ENCODE results near the gene SMAD6. TPM values are rescaled to one million over a fixed set of nuclear protein-coding genes. Genes with fewer than 3 reads are reported as not detected.

SMAD6 gene
- total and polyA plus RNA-seq, 2 donors (not counting 1 experiment from before 2014, with no cell fraction given): 1.2 to 8.9 TPM

DNA sequence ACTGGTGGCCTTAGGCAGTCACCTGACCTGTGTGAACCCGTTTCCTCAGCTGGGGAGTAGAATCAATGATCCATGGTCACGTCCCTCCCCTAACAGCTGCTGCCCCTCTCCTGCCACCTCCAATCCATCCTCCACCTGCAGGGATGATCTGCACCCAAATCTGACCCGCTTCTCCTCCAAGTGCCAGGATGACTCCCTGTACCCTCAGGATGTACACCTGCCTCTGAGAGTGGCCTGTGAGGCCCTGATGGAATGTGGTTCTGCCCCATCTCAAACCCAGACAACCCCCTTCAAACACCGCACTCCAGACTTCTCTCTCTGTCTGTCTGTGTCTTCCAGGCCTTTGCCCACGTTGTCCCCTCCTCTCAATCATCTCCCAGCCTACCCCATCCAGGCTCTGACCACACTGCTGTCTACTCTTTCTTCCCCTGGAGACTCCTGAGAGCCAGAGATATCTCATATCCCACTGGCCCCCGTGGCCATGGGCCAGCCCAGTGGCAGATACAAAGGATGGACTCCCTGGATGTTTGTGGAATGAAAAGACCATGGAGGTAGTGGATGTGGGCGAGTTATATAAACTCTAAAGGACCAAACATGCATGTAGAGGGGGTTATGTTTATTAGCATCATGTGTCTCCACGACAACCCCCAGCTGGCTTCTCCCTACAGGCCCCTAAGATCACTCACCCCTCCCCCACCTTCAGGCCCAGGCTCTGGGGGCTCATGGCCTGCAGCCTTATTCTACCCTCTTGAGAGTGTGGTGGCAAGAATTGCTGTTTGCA, 84.9 kb downstream of the SMAD6 start:
- Histone ChIP-seq H3K79me2 (ENCODE audit: control insufficient read depth, insufficient read depth, low read length) (no peaks in the 10 kb centered on the region), H2AFZ (ENCODE audit: low read length) (no peak overlapping the region), H3K36me3 (ENCODE audit: control insufficient read depth, insufficient read depth, low read length) (no peaks in the 10 kb centered on the region), H4K20me1 (ENCODE audit: control insufficient read depth, extremely low read depth, insufficient read depth, low read length) (no peaks in the 10 kb centered on the region), H3K27ac (ENCODE audit: insufficient read depth, low read length) (no peak overlapping the region), H3K9ac (ENCODE audit: insufficient read depth, low read length) (no peak overlapping the region), H3K4me1 (ENCODE audit: control insufficient read depth, extremely low read depth, insufficient read depth, low read length) (peaks cover 16% of the 10 kb centered on the region), H3K4me3 (replicated peaks in 1 of 4; ENCODE audit: control extremely low read depth in 1 of 4, insufficient read depth in 1 of 4, low read depth in 3 of 4, low read length in 4 of 4) (no peak overlapping the region), H3K27me3 (ENCODE audit: control insufficient read depth, insufficient read depth, low read length) (no peaks in the 10 kb centered on the region), H3K4me2 (ENCODE audit: extremely low read depth, insufficient read depth, low read length) (no peak overlapping the region), H3K9me3 (ENCODE audit: control insufficient read depth, insufficient read depth, low read depth, low read length) (no peaks in the 10 kb centered on the region)
- no peak for DNase-seq (ENCODE audit: low read depth in 2 of 2)
- TF ChIP-seq, protein P1, sequence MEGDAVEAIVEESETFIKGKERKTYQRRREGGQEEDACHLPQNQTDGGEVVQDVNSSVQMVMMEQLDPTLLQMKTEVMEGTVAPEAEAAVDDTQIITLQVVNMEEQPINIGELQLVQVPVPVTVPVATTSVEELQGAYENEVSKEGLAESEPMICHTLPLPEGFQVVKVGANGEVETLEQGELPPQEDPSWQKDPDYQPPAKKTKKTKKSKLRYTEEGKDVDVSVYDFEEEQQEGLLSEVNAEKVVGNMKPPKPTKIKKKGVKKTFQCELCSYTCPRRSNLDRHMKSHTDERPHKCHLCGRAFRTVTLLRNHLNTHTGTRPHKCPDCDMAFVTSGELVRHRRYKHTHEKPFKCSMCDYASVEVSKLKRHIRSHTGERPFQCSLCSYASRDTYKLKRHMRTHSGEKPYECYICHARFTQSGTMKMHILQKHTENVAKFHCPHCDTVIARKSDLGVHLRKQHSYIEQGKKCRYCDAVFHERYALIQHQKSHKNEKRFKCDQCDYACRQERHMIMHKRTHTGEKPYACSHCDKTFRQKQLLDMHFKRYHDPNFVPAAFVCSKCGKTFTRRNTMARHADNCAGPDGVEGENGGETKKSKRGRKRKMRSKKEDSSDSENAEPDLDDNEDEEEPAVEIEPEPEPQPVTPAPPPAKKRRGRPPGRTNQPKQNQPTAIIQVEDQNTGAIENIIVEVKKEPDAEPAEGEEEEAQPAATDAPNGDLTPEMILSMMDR (conservative IDR thresholded peaks at IDR 0.05 in 1 of 2, IDR thresholded peaks at IDR 0.05 in 1 of 2; ENCODE audit: low read depth in 1 of 2, low read length in 2 of 2): no peak
- no peak for TF ChIP-seq EZH2 (IDR thresholded peaks at IDR 0.05; ENCODE audit: low read length, missing control alignments)

DNA sequence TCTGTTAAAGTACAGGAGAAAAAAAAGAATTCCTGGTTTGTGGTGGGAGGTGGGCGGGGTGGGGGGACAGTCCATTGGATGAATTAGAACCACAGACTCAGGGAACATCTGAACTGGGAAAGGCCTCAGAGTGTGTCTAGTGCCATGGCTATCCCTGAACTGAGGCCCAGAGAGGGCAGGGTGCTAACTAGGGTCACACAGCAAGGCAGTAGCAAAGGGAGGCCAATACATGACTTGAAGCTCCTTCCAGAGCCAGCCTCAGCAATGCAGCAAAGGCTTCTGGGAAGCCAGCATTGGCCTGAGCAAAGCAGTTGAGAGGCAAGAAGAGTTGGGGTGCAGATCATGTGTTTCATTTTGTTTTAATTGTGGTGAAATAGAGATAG, 85.4 kb downstream of the SMAD6 start:
- no peak for DNase-seq (ENCODE audit: low read depth in 2 of 2)
- Histone ChIP-seq H3K9me3 (ENCODE audit: control insufficient read depth, insufficient read depth, low read depth, low read length) (no peaks in the 10 kb centered on the region), H3K4me1 (ENCODE audit: control insufficient read depth, extremely low read depth, insufficient read depth, low read length) (peaks cover 16% of the 10 kb centered on the region), H3K36me3 (ENCODE audit: control insufficient read depth, insufficient read depth, low read length) (no peaks in the 10 kb centered on the region), H3K4me3 (replicated peaks in 1 of 4; ENCODE audit: control extremely low read depth in 1 of 4, insufficient read depth in 1 of 4, low read depth in 3 of 4, low read length in 4 of 4) (no peak overlapping the region), H3K27me3 (ENCODE audit: control insufficient read depth, insufficient read depth, low read length) (no peaks in the 10 kb centered on the region), H3K9ac (ENCODE audit: insufficient read depth, low read length) (no peak overlapping the region), H2AFZ (ENCODE audit: low read length) (no peak overlapping the region), H3K79me2 (ENCODE audit: control insufficient read depth, insufficient read depth, low read length) (no peaks in the 10 kb centered on the region), H3K27ac (ENCODE audit: insufficient read depth, low read length) (no peak overlapping the region), H4K20me1 (ENCODE audit: control insufficient read depth, extremely low read depth, insufficient read depth, low read length) (no peaks in the 10 kb centered on the region), H3K4me2 (ENCODE audit: extremely low read depth, insufficient read depth, low read length) (no peak overlapping the region)
- TF ChIP-seq, protein P1 (conservative IDR thresholded peaks at IDR 0.05 in 1 of 2, IDR thresholded peaks at IDR 0.05 in 1 of 2; ENCODE audit: low read depth in 1 of 2, low read length in 2 of 2): no peak
- TF ChIP-seq EZH2 (IDR thresholded peaks at IDR 0.05; ENCODE audit: low read length, missing control alignments): no peak

DNA sequence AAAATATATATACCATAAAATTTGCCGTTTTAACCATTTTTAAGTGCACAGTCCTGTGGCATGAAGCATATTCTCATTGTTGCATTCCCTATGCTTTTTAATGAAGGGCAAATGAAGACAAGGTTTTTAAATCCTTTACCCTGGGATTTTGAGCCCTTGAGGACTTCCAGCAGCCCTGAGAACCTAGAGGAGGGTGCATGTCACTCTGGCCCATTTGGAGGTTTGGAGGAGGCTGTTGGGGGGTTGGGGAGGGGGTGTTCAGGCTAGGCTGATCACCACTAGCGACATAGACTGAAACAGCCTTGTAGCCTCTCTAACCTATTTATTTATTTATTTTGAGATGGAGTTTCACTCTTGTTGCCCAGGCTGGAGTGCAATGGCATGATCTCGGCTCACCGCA, 86.0 kb downstream of the SMAD6 start:
- no peak overlapping the region for H2AFZ ChIP-seq (ENCODE audit: low read length)
- no peak overlapping the region for H3K4me2 ChIP-seq (ENCODE audit: extremely low read depth, insufficient read depth, low read length)
- H3K4me1 ChIP-seq (ENCODE audit: control insufficient read depth, extremely low read depth, insufficient read depth, low read length): peaks cover 16% of the 10 kb centered on the region
- no peaks in the 10 kb centered on the region for H4K20me1 ChIP-seq (ENCODE audit: control insufficient read depth, extremely low read depth, insufficient read depth, low read length)
- no peak overlapping the region for H3K4me3 ChIP-seq (replicated peaks in 1 of 4; ENCODE audit: control extremely low read depth in 1 of 4, insufficient read depth in 1 of 4, low read depth in 3 of 4, low read length in 4 of 4)
- no peak overlapping the region for H3K9ac ChIP-seq (ENCODE audit: insufficient read depth, low read length)
- no peaks in the 10 kb centered on the region for H3K79me2 ChIP-seq (ENCODE audit: control insufficient read depth, insufficient read depth, low read length)
- H3K36me3 ChIP-seq (ENCODE audit: control insufficient read depth, insufficient read depth, low read length): no peaks in the 10 kb centered on the region
- no peaks in the 10 kb centered on the region for H3K9me3 ChIP-seq (ENCODE audit: control insufficient read depth, insufficient read depth, low read depth, low read length)
- H3K27me3 ChIP-seq (ENCODE audit: control insufficient read depth, insufficient read depth, low read length): no peaks in the 10 kb centered on the region
- no peak for DNase-seq (ENCODE audit: low read depth in 2 of 2)
- H3K27ac ChIP-seq (ENCODE audit: insufficient read depth, low read length): no peak overlapping the region
- no peak for TF ChIP-seq EZH2 (IDR thresholded peaks at IDR 0.05; ENCODE audit: low read length, missing control alignments)
- TF ChIP-seq, protein P1 (conservative IDR thresholded peaks at IDR 0.05 in 1 of 2, IDR thresholded peaks at IDR 0.05 in 1 of 2; ENCODE audit: low read depth in 1 of 2, low read length in 2 of 2): no peak

Data from fibroblast of lung (primary cell).